Liver (tissue), 9 donors: ENCODE results near the gene PRR36. TPM values are rescaled to one million over a fixed set of nuclear protein-coding genes. Genes with fewer than 3 reads are reported as not detected.

ENCODE experiments used
- DNase-seq: peaks from one replicate; pipeline ENCODE4 v3.0.0-alpha.2; 2017; ENCODE audit warnings: low spot score
- H3K27ac ChIP-seq, 2 donors: one replicate each; pipeline ENCODE4 v1.7.0; 2013; ENCODE audit warnings: inconsistent platforms in 2 of 2, low read length in 2 of 2, control low read depth in 1 of 2, low read depth in 1 of 2, mild to moderate bottlenecking in 1 of 2
- H3K27me3 ChIP-seq, 4 donors: one replicate each; pipeline versions ENCODE4 v1.6.1 to v1.7.0; 2013; ENCODE audit warnings: low read length in 3 of 4, inconsistent platforms in 1 of 4, mild to moderate bottlenecking in 1 of 4, moderate library complexity in 1 of 4; ENCODE audit not compliant: control insufficient read depth in 4 of 4, insufficient read depth in 4 of 4
- H3K36me3 ChIP-seq, 4 donors: one replicate each; pipeline versions ENCODE4 v1.6.1 to v1.7.0; 2013; ENCODE audit warnings: low read length in 3 of 4, mild to moderate bottlenecking in 3 of 4, low read depth in 1 of 4, moderate library complexity in 1 of 4; ENCODE audit not compliant: control insufficient read depth in 4 of 4, insufficient read depth in 3 of 4
- H3K4me1 ChIP-seq, 4 donors: one replicate each; pipeline versions ENCODE4 v1.6.1 to v1.7.0; 2013; ENCODE audit warnings: low read length in 3 of 4, mild to moderate bottlenecking in 3 of 4, moderate library complexity in 1 of 4; ENCODE audit not compliant: control insufficient read depth in 4 of 4, insufficient read depth in 4 of 4
- H3K4me3 ChIP-seq, 3 donors: one replicate each; pipeline versions ENCODE4 v1.6.1 to v1.7.0; 2013; ENCODE audit warnings: low read length in 3 of 3, control low read depth in 1 of 3, low read depth in 1 of 3, mild to moderate bottlenecking in 1 of 3
- H3K9ac ChIP-seq, 2 donors: one replicate each; pipeline ENCODE4 v1.7.0; 2013; ENCODE audit warnings: low read length in 2 of 2, mild to moderate bottlenecking in 2 of 2, moderate library complexity in 2 of 2, control low read depth in 1 of 2, low read depth in 1 of 2
- H3K9me3 ChIP-seq, 4 donors: one replicate each; pipeline versions ENCODE4 v1.6.1 to v1.7.0; 2013; ENCODE audit warnings: low read length in 3 of 4; ENCODE audit not compliant: control insufficient read depth in 4 of 4
- ATF3 ChIP-seq: IDR thresholded peaks from 2 replicates; pipeline ENCODE4 v1.6.1; 2016; ENCODE audit warnings: antibody characterized with exemption
- EGR1 ChIP-seq, 2 donors: IDR thresholded peaks; 2 replicates each; pipeline ENCODE4 v1.6.1; 2016 to 2018; ENCODE audit warnings: antibody characterized with exemption in 2 of 2, low read depth in 2 of 2
- FOXA2 ChIP-seq: IDR thresholded peaks from 2 replicates; pipeline ENCODE4 v1.6.1; 2016; ENCODE audit warnings: antibody characterized with exemption
- GABPA ChIP-seq, 2 donors: IDR thresholded peaks in 1 of 2; conservative IDR thresholded peaks in 1 of 2; 2 replicates each; pipeline ENCODE4 v1.6.1; 2016; ENCODE audit warnings: antibody characterized with exemption in 2 of 2, mild to moderate bottlenecking in 1 of 2, moderate library complexity in 1 of 2
- HNF4G ChIP-seq: IDR thresholded peaks from 2 replicates; pipeline ENCODE4 v1.6.1; 2016; ENCODE audit warnings: antibody characterized with exemption
- RAD21 ChIP-seq, 2 donors: IDR thresholded peaks; 2 replicates each; pipeline ENCODE4 v1.6.1; 2016; ENCODE audit warnings: antibody characterized with exemption in 2 of 2, mild to moderate bottlenecking in 2 of 2
- SP1 ChIP-seq: IDR thresholded peaks from 2 replicates; pipeline ENCODE4 v1.6.1; 2018; ENCODE audit warnings: antibody characterized with exemption, mild to moderate bottlenecking
- TAF1 ChIP-seq: conservative IDR thresholded peaks from 2 replicates; pipeline ENCODE4 v1.6.1; 2016; ENCODE audit warnings: antibody characterized with exemption, mild to moderate bottlenecking
- YY1 ChIP-seq: IDR thresholded peaks from 2 replicates; pipeline ENCODE4 v1.6.1; 2016; ENCODE audit warnings: antibody characterized with exemption, mild to moderate bottlenecking
- ZBTB33 ChIP-seq: IDR thresholded peaks from 2 replicates; pipeline ENCODE4 v1.6.1; 2016; ENCODE audit warnings: antibody characterized with exemption
- WGBS: extraction: QIAGEN DNeasy Blood & Tissue Kit; methylation state at CpG from one replicate; pipeline ENCODE4 v1.1.7; 2013; 5-methylcytosine and 5-hydroxymethylcytosine counted together
- polyA plus RNA-seq, 2 donors: library from polyadenylated mRNA; stranded (reverse) in 1 of 2; unstranded in 1 of 2; fragments of 200-250 nt in 1 of 2; fragments of >200 nt in 1 of 2; fragmentation: Nextera tagmentation in 1 of 2; extraction: Ambion mirVana in 1 of 2; gene quantifications; one replicate each; pipeline versions ENCODE4 v1.2.1 to v1.2.3, GENCODE V29; 2013 to 2015
- total RNA-seq, 2 donors: library from RNA; depleted of rRNA; stranded (reverse); fragments of >200 nt; gene quantifications; one replicate each; pipeline ENCODE4 v1.2.3, GENCODE V29; 2014
- TF ChIP-seq, protein P1 (sequence below): IDR thresholded peaks from 2 replicates; pipeline ENCODE4 v1.6.1; 2016; ENCODE audit warnings: antibody characterized with exemption, mild to moderate bottlenecking
- TF ChIP-seq, protein P2 (sequence below): IDR thresholded peaks from 2 replicates; pipeline ENCODE4 v1.6.1; 2016; ENCODE audit warnings: antibody characterized with exemption
- donor health status: healthy.
- donor health status: healthy.
- donor health status: healthy.
- donor health status: healthy.
- donor health status: healthy.

The PRR36 gene
- total and polyA plus RNA-seq, 4 donors = 0.02 to 0.03 TPM; not detected in 2

DNA sequence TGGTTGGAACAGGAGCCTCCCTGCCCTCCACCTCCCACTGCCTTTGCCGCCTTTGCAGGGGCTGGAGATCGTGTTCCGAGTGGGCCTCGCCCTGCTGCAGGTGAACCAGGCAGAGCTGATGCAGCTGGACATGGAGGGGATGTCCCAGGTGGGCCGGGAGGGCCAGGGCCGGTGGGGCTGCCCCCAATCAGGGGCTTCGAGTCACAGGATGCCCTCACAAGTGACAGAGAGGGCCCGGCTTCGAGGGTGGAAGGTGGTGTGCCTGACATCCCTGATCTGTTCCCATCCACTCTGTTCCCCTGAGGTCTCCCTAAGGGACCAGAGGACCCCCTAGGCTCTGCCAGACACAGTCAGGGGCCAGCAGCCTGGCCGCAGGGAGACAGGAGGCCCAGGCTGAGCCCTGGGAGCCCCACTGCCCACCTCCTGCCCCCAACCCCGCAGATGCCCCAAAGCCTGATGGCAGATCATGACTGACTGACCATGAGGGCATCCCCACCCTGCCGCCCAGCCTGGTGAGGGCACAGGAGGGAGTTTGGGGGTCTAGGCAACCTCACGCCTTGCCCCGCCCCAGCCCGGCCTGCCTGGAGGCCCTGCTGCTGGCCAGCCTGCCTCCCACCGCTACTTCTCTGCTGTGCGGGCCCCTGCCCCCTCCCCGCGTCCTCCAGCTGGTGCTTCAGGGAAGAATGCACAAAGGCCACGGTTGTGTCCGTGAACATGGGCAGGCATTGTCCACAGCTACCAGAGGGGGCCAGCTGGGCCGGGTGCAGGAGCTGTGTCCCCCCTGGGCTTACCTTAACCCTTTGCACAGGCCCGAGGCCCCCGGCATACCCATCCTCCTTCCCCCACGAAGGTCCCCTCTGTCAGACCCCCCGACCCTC lies 22.3 kb downstream of the PRR36 start:
- 91% methylated on average over 26 of the region's 26 CpGs for WGBS

DNA sequence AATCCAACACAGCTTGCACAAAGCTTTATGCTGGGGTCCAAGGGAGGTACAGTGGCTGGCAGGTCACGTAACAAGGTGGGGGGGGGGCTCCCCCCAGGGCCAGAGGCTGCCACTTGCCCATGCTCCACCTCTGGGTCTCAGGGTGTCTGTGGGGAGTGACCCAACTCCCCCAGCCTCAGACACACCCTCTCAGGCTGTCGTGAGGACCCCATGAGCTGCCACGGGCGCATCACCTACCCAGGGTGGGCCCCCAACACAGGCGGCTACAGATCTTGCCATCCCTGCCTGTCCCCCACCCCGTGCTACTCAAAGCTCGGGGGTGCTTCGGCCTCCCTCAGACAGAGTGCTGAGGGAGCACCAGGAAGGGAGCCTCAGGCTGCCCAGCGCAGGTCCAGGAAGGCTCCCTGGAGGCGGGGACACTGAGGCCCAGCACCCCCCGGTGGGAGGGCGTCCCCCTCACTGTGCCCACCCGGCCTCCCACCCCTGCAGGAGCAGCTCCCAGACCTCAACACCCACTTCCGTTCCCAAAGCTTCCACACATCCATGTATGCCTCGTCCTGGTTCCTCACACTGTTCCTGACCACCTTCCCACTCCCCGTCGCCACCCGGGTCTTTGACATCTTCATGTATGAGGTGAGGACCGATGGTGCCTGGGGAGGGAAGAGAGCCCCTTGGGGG lies 23.1 kb downstream of the PRR36 start:
- no peak for TF ChIP-seq ATF3
- no peak for TF ChIP-seq TAF1
- Histone ChIP-seq H3K4me3 (no peak overlapping the region), H3K4me1 (peaks cover 5 to 12% (median 6%) of the 10 kb centered on the region in 4 donors), H3K9ac (no peak overlapping the region), H3K36me3 (no peaks in the 10 kb centered on the region), H3K27me3 (no peaks in the 10 kb centered on the region), H3K9me3 (no peaks in the 10 kb centered on the region), H3K27ac (no peak overlapping the region)
- 92% methylated on average over 19 of the region's 19 CpGs for WGBS
- no peak for DNase-seq

More for the DNA sequence above, 22.3 kb downstream of the PRR36 start:
- no peak for DNase-seq
- no peaks in the 10 kb centered on the region for H3K36me3 ChIP-seq
- TF ChIP-seq, protein P1, sequence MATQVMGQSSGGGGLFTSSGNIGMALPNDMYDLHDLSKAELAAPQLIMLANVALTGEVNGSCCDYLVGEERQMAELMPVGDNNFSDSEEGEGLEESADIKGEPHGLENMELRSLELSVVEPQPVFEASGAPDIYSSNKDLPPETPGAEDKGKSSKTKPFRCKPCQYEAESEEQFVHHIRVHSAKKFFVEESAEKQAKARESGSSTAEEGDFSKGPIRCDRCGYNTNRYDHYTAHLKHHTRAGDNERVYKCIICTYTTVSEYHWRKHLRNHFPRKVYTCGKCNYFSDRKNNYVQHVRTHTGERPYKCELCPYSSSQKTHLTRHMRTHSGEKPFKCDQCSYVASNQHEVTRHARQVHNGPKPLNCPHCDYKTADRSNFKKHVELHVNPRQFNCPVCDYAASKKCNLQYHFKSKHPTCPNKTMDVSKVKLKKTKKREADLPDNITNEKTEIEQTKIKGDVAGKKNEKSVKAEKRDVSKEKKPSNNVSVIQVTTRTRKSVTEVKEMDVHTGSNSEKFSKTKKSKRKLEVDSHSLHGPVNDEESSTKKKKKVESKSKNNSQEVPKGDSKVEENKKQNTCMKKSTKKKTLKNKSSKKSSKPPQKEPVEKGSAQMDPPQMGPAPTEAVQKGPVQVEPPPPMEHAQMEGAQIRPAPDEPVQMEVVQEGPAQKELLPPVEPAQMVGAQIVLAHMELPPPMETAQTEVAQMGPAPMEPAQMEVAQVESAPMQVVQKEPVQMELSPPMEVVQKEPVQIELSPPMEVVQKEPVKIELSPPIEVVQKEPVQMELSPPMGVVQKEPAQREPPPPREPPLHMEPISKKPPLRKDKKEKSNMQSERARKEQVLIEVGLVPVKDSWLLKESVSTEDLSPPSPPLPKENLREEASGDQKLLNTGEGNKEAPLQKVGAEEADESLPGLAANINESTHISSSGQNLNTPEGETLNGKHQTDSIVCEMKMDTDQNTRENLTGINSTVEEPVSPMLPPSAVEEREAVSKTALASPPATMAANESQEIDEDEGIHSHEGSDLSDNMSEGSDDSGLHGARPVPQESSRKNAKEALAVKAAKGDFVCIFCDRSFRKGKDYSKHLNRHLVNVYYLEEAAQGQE = no peak
- no peak for TF ChIP-seq GABPA (IDR thresholded peaks at IDR 0.05 in 1 of 2, conservative IDR thresholded peaks at IDR 0.05 in 1 of 2)
- no peak for TF ChIP-seq HNF4G
- no peak for TF ChIP-seq ZBTB33
- TF ChIP-seq YY1 = no peak
- TF ChIP-seq SP1 = no peak
- no peak for TF ChIP-seq FOXA2
- TF ChIP-seq, protein P2, sequence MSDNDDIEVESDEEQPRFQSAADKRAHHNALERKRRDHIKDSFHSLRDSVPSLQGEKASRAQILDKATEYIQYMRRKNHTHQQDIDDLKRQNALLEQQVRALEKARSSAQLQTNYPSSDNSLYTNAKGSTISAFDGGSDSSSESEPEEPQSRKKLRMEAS = no peak
- no peak for TF ChIP-seq RAD21 (IDR thresholded peaks at IDR 0.05)
- no peak for TF ChIP-seq EGR1 (IDR thresholded peaks at IDR 0.05; ENCODE audit: low read depth in 2 of 2)
- H3K9ac ChIP-seq = no peak overlapping the region
- peaks cover 5 to 12% (median 6%) of the 10 kb centered on the region in 4 donors for H3K4me1 ChIP-seq
- no peaks in the 10 kb centered on the region for H3K9me3 ChIP-seq
- H3K27ac ChIP-seq = no peak overlapping the region
- no peaks in the 10 kb centered on the region for H3K27me3 ChIP-seq
- H3K4me3 ChIP-seq = no peak overlapping the region
